ENCODE data around the gene PRKAR1B.
"Not testable (repeated sequence)": the region's sequence is repeated elsewhere in the genome, so short reads cannot be mapped to it uniquely, and the experiment has no call there.

PRKAR1B gene

GRCh38 chr7:662576-662975 is 64.5 kb downstream of the PRKAR1B start:
- no peaks in the 10 kb centered on the region for H3K9me3 ChIP-seq (ENCODE audit: control insufficient read depth, insufficient read depth, low read depth, low read length)
- no peaks in the 10 kb centered on the region for H3K27me3 ChIP-seq (ENCODE audit: control insufficient read depth, insufficient read depth, low read length)
- H3K36me3 ChIP-seq (ENCODE audit: control insufficient read depth, insufficient read depth, low read length) = peaks cover 4% of the 10 kb centered on the region; the same call in 1 of the 2 replicates

GRCh38 chr7:659996-660395 is 67.1 kb downstream of the PRKAR1B start:
- Histone ChIP-seq H3K4me1 (ENCODE audit: control insufficient read depth, insufficient read depth, low read length) (peaks cover 1% of the 10 kb centered on the region; the same call in 1 of the 2 replicates), H3K36me3 (ENCODE audit: control insufficient read depth, insufficient read depth, low read length) (no peaks in the 10 kb centered on the region), H3K9ac (ENCODE audit: low read length) (no peak overlapping the region), H3K27me3 (ENCODE audit: control insufficient read depth, insufficient read depth, low read length) (no peaks in the 10 kb centered on the region), H3K9me3 (ENCODE audit: control insufficient read depth, insufficient read depth, low read depth, low read length) (no peaks in the 10 kb centered on the region; the same call in 1 of the 2 replicates), H3K4me3 (ENCODE audit: low read depth, low read length) (no peak overlapping the region), H3K27ac (ENCODE audit: low read depth, low read length) (no peak overlapping the region)

More at GRCh38 chr7:662576-662975, 64.5 kb downstream of the PRKAR1B start:
- Histone ChIP-seq H3K27ac (ENCODE audit: low read depth, low read length) (no peak overlapping the region), H3K9ac (ENCODE audit: low read length) (no peak overlapping the region), H3K4me3 (ENCODE audit: low read depth, low read length) (no peak overlapping the region), H3K4me1 (ENCODE audit: control insufficient read depth, insufficient read depth, low read length) (peaks cover 11% of the 10 kb centered on the region)

- Histone ChIP-seq H3K4me3 (ENCODE audit: low read depth, low read length) (no peak overlapping the region), H3K27me3 (ENCODE audit: control insufficient read depth, insufficient read depth, low read length) (no peaks in the 10 kb centered on the region), H3K9me3 (ENCODE audit: control insufficient read depth, insufficient read depth, low read depth, low read length) (peaks cover 5% of the 10 kb centered on the region), H3K4me1 (ENCODE audit: control insufficient read depth, insufficient read depth, low read length) (no peaks in the 10 kb centered on the region), H3K27ac (ENCODE audit: low read depth, low read length) (no peak overlapping the region), H3K9ac (ENCODE audit: low read length) (no peak overlapping the region), H3K36me3 (ENCODE audit: control insufficient read depth, insufficient read depth, low read length) (no peaks in the 10 kb centered on the region)
Observed at GRCh38 chr7:659306-659847, 67.7 kb downstream of the PRKAR1B start.

DNA sequence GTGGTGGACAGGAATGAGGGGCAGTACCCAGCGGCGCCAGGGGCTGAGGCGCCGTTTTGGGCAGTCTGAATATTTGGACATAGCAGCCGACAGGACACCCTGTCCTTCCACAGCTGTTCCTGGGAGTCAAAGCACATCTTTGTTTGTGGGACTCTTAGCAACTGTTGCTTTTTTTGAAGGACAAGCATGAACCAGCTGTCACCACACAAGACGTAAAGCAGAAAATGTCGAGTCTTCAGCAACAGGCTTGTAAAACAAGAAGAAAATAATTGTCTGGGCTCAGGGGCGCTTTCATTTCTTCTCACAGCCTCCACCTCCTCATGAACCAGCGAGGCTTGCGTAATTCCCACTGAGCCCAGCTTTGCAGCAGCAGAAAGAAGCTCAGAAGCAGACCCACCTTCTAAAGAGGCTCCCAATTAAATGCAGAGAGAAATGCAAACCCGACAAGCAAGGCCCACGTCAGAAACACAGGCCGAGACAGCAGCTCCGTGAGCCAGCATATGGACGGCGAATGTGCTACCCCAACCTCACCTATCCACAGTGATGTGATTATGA is 69.4 kb downstream of the PRKAR1B start:
- H3K4me1 ChIP-seq (ENCODE audit: control insufficient read depth, insufficient read depth, low read length) = no peaks in the 10 kb centered on the region
- H3K27ac ChIP-seq (ENCODE audit: low read depth, low read length) = no peak overlapping the region
- no peak overlapping the region for H3K9ac ChIP-seq (ENCODE audit: low read length)
- peaks cover 22% of the 10 kb centered on the region for H3K9me3 ChIP-seq (ENCODE audit: control insufficient read depth, insufficient read depth, low read depth, low read length)
- no peak overlapping the region for H3K4me3 ChIP-seq (ENCODE audit: low read depth, low read length)
- H3K36me3 ChIP-seq (ENCODE audit: control insufficient read depth, insufficient read depth, low read length) = no peaks in the 10 kb centered on the region
- H3K27me3 ChIP-seq (ENCODE audit: control insufficient read depth, insufficient read depth, low read length) = no peaks in the 10 kb centered on the region

- not testable (repeated sequence) for H3K27me3 ChIP-seq (ENCODE audit: control insufficient read depth, insufficient read depth, low read length); H3K4me3 ChIP-seq (ENCODE audit: low read depth, low read length); H3K27ac ChIP-seq (ENCODE audit: low read depth, low read length); H3K9ac ChIP-seq (ENCODE audit: low read length); H3K36me3 ChIP-seq (ENCODE audit: control insufficient read depth, insufficient read depth, low read length); H3K4me1 ChIP-seq (ENCODE audit: control insufficient read depth, insufficient read depth, low read length)
- H3K9me3 ChIP-seq (ENCODE audit: control insufficient read depth, insufficient read depth, low read depth, low read length) = peaks cover 27% of the 10 kb centered on the region
Observed at GRCh38 chr7:657010-657409, 70.1 kb downstream of the PRKAR1B start.

DNA sequence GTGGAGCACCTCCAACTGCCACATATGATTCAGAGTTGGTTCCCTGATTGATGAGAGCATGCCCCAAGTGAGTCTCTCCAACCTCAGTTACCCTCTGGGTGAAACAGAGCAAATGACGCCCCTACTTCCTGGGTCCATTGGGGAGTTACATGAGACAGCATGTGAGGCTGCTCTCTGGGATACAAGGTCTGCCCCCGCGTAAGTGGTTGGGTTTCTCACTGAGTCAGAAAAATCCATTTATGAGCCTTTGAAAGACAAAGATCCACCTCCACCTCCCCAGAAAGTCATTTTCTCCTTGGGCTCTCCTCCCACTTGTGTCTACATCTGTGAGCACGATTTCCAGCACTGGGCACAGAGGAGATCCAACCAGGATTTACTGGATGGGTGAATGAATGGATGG is 71.3 kb downstream of the PRKAR1B start:
- no peak overlapping the region for H3K4me3 ChIP-seq (ENCODE audit: low read depth, low read length)
- no peak overlapping the region for H3K27ac ChIP-seq (ENCODE audit: low read depth, low read length)
- no peaks in the 10 kb centered on the region for H3K4me1 ChIP-seq (ENCODE audit: control insufficient read depth, insufficient read depth, low read length)
- H3K36me3 ChIP-seq (ENCODE audit: control insufficient read depth, insufficient read depth, low read length) = no peaks in the 10 kb centered on the region
- H3K27me3 ChIP-seq (ENCODE audit: control insufficient read depth, insufficient read depth, low read length) = no peaks in the 10 kb centered on the region
- H3K9ac ChIP-seq (ENCODE audit: low read length) = no peak overlapping the region
- H3K9me3 ChIP-seq (ENCODE audit: control insufficient read depth, insufficient read depth, low read depth, low read length) = peaks cover 27% of the 10 kb centered on the region

GRCh38 chr7:653829-654764 is 73.0 kb downstream of the PRKAR1B start:
- Histone ChIP-seq H3K36me3 (ENCODE audit: control insufficient read depth, insufficient read depth, low read length) (no peaks in the 10 kb centered on the region), H3K4me3 (ENCODE audit: low read depth, low read length) (no peak overlapping the region), H3K9me3 (ENCODE audit: control insufficient read depth, insufficient read depth, low read depth, low read length) (peaks cover 27% of the 10 kb centered on the region), H3K27ac (ENCODE audit: low read depth, low read length) (no peak overlapping the region), H3K27me3 (ENCODE audit: control insufficient read depth, insufficient read depth, low read length) (no peaks in the 10 kb centered on the region), H3K4me1 (ENCODE audit: control insufficient read depth, insufficient read depth, low read length) (no peaks in the 10 kb centered on the region), H3K9ac (ENCODE audit: low read length) (no peak overlapping the region)

GRCh38 chr7:652881-653280 is 74.2 kb downstream of the PRKAR1B start:
- Histone ChIP-seq H3K27ac (ENCODE audit: low read depth, low read length) (no peak overlapping the region), H3K4me1 (ENCODE audit: control insufficient read depth, insufficient read depth, low read length) (no peaks in the 10 kb centered on the region), H3K27me3 (ENCODE audit: control insufficient read depth, insufficient read depth, low read length) (no peaks in the 10 kb centered on the region), H3K36me3 (ENCODE audit: control insufficient read depth, insufficient read depth, low read length) (no peaks in the 10 kb centered on the region), H3K9ac (ENCODE audit: low read length) (no peak overlapping the region), H3K9me3 (ENCODE audit: control insufficient read depth, insufficient read depth, low read depth, low read length) (peaks cover 27% of the 10 kb centered on the region), H3K4me3 (ENCODE audit: low read depth, low read length) (no peak overlapping the region)

- H3K4me1 ChIP-seq (ENCODE audit: control insufficient read depth, insufficient read depth, low read length); H3K4me3 ChIP-seq (ENCODE audit: low read depth, low read length); H3K27ac ChIP-seq (ENCODE audit: low read depth, low read length); H3K9ac ChIP-seq (ENCODE audit: low read length); H3K27me3 ChIP-seq (ENCODE audit: control insufficient read depth, insufficient read depth, low read length); H3K36me3 ChIP-seq (ENCODE audit: control insufficient read depth, insufficient read depth, low read length): not testable (repeated sequence)
- peaks cover 27% of the 10 kb centered on the region for H3K9me3 ChIP-seq (ENCODE audit: control insufficient read depth, insufficient read depth, low read depth, low read length)
Observed at GRCh38 chr7:652167-652566, 74.9 kb downstream of the PRKAR1B start.

GRCh38 chr7:651032-651728 is 75.9 kb downstream of the PRKAR1B start:
- peaks cover 27% of the 10 kb centered on the region for H3K9me3 ChIP-seq (ENCODE audit: control insufficient read depth, insufficient read depth, low read depth, low read length)
- no peak overlapping the region for H3K4me3 ChIP-seq (ENCODE audit: low read depth, low read length)
- no peak overlapping the region for H3K9ac ChIP-seq (ENCODE audit: low read length)
- no peaks in the 10 kb centered on the region for H3K4me1 ChIP-seq (ENCODE audit: control insufficient read depth, insufficient read depth, low read length)
- no peak overlapping the region for H3K27ac ChIP-seq (ENCODE audit: low read depth, low read length)
- H3K36me3 ChIP-seq (ENCODE audit: control insufficient read depth, insufficient read depth, low read length) = no peaks in the 10 kb centered on the region
- H3K27me3 ChIP-seq (ENCODE audit: control insufficient read depth, insufficient read depth, low read length) = no peaks in the 10 kb centered on the region

Data from HUES6 (cell line).